ENCODE data around the gene ZDHHC24.
"Not testable (repeated sequence)": the region's sequence is repeated elsewhere in the genome, so short reads cannot be mapped to it uniquely, and the experiment has no call there.

The ZDHHC24 gene

DNA sequence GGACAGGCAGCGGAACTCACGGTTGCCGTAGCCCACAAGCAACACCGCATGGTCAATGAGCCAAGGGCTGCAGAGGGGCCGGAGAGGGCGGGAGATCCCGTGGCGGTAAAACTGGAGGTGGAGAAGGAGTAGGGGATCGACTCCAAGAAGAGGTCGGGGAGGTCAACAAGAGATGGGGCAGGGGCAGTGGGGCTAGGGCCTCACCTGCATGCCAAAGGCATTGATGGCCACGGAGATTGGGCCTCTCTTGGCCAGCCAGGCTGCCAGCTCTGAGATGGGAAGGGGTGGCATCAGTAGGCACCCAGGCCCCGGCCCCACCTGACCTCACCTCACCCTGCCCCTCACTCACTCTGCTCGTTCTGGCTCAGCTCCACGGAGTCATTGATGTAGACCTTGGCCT is 18.7 kb upstream of the ZDHHC24 start:
- DNase-seq: no peak

DNA sequence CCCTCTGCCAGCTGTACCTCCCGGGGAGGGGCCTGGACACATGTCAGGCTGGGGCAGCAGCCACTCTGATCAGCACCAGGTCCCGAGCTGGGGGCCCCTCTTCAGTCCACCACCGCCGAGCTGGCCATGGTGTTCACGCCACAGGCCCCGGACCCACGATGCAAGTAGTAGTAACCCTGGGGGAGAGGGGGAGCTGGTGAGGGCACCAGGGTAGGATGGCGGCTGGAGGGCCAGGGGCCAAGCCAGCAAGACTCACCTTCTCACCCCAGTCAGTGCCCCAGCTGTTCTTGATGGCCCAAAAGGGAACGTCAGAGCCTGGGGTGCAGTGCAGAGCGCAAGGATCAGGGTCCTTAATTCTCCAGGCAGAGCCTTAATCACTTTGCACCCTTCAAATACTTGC is 18.0 kb upstream of the ZDHHC24 start:
- no peak for DNase-seq

DNA sequence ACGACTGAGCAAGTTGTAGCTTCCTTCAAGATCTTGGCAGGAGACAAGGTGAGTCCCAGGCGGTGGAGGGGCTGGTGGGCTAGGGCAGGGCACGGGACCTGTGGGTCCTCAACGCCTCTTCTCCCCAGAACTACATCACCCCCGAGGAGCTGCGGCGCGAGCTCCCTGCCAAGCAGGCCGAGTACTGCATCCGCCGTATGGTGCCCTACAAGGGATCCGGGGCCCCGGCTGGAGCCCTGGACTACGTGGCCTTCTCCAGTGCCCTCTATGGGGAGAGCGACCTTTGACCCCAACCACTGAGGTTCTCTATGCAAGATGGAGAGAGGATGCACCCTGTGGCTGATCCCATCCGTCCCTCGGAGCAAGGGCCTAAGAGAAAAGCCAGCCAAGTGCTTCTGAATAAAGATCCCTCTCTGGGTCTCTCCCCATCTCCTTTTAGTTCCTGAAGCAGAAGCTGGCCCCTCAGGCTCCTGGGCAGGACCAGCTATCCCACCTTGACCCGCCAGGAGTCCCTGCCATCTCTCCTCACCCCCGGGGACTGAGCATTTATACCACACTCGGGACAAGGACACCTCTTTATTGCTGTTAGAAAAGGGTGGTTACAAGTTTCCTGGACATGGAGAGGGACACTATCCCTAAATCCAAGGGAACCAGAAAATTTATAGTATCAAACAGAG is 17.2 kb upstream of the ZDHHC24 start:
- DNase-seq: no peak

DNA sequence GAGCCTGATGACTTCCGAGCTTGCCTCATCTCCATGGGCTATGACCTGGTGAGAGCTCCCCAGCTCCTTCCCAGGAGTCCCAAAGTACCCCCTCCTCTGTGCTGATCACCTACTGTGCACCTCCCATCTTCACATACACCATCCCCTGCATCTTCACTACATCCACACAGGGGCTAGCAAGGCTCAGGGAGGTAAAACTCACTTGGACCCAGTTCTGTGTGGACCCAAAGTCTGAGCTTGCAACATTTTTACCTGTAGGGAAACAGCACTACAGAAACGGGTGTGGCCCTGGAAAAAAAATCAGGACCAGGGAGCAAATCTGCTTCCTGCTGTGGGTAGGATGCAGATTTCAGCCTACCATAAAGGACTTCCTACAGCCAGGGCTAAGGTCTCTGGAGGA is 16.4 kb upstream of the ZDHHC24 start:
- DNase-seq: no peak

DNA sequence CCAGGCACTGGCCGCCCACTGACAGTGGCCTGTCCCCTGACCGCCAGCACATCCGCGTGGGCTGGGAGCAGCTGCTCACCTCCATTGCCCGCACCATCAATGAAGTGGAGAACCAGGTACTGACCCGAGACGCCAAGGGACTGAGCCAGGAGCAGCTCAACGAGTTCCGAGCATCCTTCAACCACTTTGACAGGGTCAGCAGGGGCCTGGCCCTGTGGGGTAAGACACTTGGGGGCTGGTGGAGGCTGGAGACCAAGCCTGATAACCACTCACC is 16.1 kb upstream of the ZDHHC24 start:
- DNase-seq: no peak

DNA sequence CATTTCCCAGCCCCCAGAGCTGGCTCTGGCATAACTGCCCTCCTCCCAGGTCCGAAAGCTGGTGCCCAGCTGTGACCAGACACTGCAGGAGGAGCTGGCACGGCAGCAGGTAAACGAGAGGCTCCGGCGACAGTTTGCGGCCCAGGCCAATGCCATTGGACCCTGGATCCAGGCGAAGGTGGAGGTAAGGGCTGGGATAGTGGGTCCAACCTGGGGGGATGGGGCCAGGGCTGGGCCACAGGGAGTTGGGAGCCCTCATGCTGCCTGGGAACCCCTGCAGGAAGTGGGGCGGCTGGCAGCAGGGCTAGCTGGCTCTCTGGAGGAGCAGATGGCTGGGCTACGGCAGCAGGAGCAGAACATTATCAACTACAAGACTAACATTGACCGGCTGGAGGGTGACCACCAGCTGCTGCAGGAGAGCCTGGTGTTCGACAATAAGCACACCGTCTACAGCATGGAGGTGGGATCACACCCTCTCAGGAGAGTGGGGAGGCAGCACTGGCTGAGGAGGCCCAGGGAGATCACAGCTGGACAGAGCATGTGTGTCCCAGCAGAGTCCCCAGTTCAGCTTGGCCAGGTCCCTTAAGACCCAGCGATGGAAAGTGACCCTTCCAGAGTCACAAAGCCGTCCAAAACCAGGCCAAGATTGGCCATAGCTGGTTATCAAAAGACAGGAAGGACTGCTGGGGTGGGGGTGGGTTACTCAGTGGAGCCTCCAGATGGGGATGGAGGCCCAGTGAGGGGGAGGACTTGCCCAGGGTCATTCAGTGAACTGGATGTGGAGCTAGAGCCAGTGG is 15.5 kb upstream of the ZDHHC24 start:
- DNase-seq: no peak

DNA sequence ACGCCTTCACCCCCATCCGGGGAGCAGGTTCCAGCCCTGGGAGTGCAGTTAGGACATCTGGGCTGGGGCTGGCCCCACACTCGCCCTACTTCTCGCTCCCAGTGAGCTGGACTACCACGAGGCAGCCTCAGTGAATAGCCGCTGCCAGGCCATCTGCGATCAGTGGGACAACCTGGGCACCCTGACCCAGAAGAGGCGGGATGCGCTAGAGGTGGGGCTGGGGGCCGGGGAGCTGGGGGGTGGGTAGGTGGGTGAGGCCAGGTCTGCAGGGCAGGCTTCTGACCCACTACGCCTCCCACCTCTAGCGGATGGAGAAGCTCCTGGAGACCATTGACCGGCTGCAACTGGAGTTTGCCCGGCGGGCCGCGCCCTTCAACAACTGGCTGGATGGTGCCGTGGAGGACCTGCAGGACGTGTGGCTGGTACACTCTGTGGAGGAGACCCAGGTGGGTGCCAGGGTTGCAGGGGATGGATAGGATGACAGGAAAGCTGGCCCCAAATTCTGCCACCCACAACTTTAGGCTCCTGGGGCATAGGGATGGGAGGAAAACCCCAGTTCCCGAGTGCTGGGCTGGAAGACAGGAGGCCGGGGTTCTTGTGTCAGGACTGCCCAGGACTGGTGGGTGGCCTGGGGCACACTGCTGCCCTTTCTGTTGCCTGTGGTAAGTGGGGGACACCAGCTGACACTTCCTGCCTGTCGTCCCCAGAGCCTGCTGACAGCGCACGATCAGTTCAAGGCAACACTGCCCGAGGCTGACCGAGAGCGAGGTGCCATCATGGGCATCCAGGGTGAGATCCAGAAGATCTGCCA is 14.2 kb upstream of the ZDHHC24 start:
- DNase-seq: no peak

DNA sequence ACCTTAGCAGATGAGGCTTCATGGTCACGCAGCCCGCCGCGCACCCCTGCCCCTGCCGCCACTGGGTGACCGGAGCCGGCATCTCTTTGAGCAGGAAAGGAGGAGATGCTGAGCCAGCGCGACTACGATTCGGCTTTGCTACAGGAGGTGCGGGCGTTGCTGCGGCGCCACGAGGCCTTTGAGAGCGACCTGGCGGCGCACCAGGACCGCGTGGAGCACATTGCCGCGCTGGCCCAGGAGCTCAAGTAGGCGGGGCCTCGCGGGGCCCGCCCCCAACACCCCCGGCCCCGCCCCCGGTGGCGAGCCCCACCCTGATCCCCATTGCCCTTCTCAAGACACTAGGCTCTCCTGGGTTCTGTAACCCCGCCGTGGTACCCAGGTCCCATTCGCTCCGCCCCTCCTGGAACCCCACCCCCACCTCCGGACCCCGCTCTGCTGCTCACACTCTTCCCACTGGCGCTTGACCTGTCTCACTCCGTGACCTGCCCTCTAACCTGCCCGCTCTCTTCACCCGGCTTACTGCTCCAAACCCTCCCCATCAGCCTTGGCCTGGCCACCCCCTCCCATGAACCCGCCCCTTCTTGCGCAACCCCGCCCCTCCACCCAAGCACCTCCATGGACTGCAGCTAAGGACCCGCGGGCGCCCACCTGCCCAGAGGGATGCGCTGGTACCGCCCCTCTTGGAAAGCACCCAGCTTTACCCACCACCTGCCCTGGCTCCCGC is 13.5 kb upstream of the ZDHHC24 start:
- no peak for DNase-seq

DNA sequence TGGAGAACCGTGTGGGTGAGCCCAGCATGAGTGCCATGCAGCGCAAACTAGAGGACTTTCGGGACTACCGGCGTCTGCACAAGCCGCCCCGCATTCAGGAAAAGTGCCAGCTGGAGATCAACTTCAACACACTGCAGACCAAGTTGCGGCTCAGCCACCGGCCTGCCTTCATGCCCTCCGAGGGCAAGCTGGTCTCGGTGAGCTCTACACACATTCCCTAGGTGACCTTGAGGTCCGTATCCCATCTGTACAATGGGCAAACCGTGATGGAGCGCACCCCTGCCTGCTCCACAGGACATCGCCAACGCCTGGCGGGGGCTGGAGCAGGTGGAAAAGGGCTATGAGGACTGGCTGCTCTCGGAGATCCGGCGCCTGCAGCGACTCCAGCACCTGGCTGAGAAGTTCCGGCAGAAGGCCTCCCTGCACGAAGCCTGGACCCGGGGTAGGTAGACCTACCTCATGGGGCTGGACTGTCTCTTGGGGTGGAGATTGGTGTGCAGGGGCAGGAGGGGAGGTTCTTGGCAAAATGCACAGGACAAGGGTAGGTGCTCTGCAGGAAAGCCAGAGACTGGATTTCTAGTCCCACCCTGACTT is 12.0 kb upstream of the ZDHHC24 start:
- DNase-seq: no peak

DNA sequence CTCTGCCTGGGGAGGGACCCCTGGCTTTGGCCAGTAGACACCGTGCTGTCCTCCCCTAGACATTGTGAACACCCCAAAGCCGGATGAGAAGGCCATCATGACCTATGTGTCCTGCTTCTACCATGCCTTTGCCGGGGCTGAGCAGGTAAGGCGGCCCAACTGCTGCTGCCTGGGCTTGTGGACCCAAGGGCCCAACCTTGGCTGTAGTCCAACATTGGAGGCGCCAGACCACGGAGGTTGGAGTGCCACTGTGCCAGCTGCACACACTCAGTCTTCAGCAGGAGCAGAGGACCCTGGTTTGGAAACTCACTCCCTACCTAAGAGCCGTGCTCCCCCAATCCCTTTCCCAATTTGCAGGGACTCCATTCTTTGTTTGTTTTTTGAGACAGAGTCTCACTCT is 10.2 kb upstream of the ZDHHC24 start:
- DNase-seq: no peak

DNA sequence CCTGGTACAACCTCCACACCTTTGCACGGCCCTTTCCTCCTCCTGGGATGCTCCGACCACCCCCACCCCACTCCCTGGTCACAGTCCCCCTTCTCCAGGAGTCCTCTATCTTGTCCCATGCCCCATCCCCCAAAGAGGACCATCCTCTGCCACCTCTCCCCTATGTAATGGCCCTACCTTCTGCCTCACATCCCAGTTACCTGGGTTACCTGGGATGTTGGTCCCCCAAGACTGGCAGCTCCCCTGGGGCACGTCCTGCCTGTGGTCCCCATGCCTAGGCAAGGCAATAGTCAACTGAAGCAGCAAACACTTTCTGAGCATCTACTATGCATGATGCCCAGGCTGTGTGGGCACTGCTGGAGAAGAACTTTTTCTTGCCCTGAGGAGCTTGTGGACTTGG is 9.6 kb upstream of the ZDHHC24 start:
- DNase-seq: no peak

DNA sequence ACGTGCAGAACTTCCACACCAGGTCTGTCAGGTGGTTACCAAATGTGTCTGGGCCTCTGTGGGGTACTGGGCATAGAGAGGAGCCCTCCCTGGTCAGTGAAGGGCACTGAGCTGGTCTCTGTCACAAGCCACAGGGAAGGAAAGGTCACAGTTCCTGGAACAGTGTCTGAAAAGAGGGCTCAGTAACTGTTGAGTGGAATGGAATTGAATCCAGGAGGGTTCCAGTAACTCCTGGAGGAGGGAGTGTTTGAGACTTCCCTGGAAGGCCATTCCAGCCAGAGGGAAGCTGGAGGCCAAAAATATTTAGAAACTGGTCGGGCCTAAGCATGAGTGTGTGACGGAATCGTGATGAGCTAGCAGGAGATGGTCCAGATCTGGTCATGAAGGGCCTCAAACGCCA is 8.8 kb upstream of the ZDHHC24 start:
- no peak for DNase-seq

DNA sequence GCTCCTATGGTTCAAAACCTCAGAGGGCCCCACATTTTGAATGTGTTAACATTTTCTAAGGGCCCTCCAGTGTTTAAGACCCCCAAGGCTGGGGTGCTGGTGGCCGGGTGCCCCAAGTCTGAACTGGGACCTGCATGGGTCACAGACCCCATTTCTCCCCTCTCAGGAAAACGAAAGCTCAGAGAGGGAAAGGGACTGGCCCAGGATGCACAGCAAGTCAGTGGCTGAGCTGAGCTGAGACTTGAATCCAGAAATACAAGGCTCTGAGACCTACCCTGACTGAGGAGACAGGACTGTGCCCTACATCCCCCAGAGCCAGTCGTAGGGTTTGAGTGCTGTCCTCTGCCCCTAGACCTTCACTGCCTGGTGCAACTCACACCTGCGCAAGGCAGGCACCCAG is 5.0 kb upstream of the ZDHHC24 start:
- no peak for DNase-seq

DNA sequence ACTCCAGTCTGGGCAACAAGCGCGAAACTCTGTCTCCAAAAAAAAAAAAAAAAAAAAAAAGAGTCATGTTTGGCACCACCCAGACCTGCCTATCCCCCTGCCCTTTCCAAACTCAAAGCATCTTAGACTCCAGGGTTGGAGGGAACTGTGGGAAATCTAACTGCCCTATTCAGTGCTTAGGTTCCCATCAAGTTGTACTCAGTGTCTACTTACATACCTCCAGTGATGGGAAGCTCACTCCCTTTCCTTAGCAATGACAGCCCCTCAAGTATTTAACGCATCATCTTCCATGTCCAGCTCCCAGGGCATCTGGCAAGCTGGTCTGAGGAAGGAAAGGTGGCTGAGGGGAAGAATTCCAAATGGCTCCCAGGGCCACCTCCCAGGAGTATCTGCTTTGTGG is 3.8 kb upstream of the ZDHHC24 start:
- no peak for DNase-seq

DNA sequence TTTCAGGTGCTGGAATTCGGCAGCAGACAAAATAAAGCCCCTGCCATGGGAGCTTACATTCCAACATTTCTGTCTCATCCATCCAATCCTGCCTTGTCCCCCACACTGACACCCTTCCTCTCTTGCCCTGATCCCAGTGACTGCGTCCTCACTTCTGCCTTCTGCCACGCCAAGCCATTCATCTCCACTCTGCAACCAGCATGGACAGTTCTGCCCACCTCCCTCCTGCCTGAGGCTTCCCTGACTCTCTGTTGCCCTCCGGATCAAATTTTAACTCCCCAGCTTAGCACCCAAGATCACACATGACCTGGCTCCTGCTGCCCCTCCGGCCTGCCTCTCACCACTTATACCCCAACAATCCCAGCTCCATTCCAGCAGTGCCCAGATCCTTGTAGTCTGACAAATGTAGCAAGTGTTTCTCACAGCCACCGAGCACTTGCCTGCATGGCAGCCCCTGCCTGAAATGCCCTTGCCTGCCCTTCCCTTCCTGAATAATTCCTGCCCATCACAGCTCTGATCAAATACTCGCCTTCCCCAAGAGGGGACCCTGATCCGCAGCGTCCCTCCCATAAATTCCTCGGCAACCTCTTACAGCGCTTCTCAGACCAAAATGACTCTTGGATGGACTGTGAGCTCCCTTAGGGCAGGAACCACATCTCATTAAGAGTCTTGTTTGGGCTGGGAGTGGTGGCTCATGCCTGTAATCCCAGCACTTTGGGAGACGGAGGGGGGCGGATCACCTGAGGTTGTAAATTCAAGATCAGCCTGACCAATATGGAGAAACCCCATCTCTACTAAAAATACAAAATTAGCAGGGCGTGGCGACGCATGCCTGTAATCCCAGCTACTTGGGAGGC is 3.2 kb upstream of the ZDHHC24 start:
- no peak for DNase-seq

DNA sequence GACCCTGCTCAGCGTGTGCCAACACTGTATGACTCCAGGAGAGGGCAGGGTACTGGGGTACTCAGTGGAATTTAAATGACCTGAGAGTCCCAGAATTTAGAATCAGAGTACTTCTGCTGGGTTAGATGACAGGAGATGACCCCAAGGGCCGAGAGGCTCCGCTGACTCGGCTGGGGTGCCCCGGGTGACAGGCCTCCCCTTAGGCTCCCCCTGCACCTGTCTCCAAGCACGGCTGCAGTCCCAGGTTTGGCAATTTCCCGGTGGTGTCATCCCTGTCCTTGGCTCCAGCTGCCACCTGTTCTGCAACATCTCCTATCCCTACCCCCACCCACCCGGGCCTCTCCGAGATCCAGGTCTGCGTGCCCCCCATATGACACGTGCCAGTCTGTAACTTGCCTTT is 2.2 kb upstream of the ZDHHC24 start:
- no peak for DNase-seq

DNA sequence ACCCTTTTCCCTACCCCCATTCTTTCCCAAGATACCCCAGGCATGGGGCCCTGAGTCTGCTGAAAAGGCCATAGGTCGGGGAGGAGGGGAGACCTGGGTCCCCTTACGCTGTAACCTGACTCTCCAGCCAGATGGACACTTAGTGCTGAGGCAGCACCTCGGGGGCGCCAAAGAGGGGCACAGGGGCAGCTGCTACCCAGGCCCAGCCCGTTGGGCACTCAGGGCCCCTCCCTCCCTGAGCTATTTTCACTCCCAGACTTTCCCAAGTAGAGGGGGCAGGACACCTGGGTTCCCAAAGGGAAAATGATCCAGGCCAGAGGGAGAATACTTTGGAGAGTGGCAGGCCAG is 1.8 kb upstream of the ZDHHC24 start:
- no peak for DNase-seq

DNA sequence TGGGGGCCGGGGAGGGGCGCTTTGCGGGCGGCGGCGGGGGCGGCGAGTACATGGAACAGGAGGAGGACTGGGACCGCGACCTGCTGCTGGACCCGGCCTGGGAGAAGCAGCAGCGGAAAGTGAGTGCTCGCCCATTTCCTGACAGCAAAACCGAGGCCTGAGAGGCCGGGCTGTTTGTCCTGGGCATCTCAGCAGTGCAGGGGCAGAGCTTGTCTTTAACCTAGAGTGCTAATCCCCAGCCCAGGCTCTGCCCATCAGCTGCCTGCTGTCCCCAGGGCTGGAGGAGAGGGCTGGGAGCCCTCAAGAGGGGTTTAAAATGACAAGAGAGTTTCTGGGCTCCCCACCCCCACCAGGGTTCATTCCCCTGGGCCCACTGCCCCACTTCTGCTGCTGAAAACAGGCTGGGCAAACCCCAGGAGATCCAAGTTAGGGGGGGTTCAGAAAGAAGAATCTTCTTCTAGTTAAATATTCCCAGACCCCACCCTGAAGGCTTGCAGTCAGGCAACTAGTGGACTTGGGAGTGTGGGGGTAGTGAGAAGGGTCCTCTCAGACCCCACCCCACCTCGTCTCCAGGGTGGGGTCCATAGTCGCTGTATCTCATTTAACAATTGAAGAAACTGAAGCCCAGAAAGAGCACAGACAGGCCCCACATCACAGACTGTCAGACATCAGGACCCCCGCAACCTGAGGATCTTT is 1.3 kb upstream of the ZDHHC24 start:
- no peak for DNase-seq

DNA sequence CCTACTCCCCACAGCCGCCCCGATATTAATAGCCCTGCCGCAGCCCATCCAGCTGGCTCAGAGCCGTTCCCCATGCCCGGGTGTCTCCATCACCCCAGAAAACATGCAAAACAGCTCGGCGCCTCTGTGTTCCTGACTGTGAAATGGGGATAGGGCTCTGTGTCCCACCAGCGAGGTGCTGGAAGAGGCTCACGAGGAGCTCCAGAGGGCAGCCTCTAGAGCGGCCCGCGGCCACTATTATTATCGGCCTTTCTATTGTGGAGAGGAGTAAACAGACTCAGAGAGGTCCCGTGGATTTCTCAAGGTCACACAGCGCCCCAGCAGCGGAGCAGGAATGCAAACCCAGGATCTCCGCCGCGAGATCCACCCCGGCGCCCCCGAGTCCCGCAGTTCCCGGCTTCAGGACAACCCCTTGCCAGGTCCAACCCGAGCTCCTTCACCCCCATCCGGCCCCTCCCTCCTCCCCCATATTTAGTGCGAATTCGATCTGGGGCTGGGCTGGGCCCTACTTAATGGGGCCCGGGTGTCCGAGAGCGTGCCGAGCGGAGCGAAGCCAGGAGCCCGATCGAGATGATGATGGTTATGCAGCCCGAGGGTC is 619 bp upstream of the ZDHHC24 start, which contains the start of gene ACTN3:
ACTN3 (plus strand) TSS at position 536 of the 598 bp plus-strand sequence; CDS start at position 571, 35 bp downstream.
- DNase-seq: peak; percentile 20

DNA sequence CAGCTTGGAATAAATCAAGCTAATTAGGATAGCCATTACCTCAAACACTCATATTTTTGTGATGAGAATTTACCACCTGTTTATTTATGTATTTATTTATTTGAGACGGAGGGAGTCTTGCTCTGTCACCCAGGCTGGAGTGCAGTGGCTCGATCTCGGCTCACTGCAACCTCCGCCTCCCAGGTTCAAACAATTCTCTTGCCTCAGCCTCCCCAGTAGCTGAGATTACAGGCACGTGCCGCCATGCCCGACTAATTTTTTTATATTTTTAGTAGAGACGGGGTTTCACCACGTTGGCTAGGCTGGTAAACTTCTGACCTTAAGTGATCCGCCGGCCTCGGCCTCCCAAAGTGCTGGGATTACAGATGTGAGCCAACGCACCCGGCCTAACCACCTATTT is 896 bp downstream of the ZDHHC24 start:
- not testable (repeated sequence) for DNase-seq

Measured in EL (cell line).